Erythroblast (primary cell): Measurements from ENCODE around the gene CACNA1I.

Experiments used
- GATA1 ChIP-seq: IDR thresholded peaks from 2 replicates; pipeline ENCODE4 v1.6.1; 2011; ENCODE audit warnings: low read depth, mild to moderate bottlenecking, control low read depth, low read length, moderate library complexity
- POLR2A ChIP-seq: IDR thresholded peaks from 2 replicates; pipeline ENCODE4 v1.6.1; 2011; ENCODE audit warnings: mild to moderate bottlenecking, low read length

DNA sequence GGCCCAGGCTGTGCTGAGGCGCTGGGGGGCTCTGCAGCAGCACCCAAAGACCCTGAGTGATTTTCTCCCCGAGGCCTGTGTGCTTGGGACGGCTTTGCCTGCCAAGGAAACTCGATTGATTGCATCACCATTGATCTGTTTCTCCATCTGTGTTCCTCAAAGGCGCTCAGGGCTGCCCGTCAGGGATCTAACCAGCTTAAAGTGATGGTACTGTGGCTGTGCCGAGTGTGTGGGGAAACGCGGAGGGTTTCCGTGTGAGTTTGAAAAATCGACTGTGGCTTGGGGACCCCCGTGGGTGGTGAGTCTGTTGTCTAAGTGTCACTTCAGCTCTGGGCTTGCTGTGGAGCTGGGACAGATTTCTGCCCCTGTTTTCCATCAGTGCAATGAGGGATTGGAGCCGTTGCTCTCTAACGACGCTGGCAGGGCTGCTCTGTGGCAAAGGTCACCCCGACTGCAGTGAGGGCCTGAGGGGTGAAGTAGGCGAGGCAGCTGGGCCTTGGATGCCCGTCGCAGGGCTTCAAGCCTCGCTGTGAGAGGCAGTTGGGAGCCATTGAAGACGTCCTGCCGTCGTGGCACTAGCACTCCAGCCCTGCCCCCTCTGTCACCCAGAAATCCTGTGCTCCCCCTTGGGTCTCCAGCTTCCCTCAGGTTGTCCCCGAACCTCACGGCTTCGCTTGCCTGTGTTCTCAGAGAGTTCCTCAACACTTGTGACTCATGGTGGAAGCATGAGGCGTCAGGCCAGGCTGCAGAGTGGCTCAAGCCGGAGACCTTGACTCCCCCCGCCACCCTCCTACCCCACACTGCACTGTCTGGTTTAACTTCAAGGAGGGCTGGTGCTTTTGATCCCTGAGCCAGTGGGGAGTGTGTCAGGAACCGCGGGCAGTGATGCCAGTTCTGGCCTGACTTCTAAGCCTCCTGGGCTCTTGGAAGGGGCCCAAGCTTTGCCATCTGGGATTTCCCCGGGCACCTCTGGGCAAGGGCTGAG is 21.8 kb downstream of the CACNA1I start:
- TF ChIP-seq POLR2A (no peak), GATA1 (no peak)
